Activated CD8-positive, alpha-beta memory T cell treated with anti-CD3 and anti-CD28 coated beads for 24 hours (primary cell): ENCODE results near the gene C1QTNF5.

Experiments
- DNase-seq: peaks from one replicate; pipeline ENCODE4 v3.0.0-alpha.2; 2020

C1QTNF5 gene

DNA sequence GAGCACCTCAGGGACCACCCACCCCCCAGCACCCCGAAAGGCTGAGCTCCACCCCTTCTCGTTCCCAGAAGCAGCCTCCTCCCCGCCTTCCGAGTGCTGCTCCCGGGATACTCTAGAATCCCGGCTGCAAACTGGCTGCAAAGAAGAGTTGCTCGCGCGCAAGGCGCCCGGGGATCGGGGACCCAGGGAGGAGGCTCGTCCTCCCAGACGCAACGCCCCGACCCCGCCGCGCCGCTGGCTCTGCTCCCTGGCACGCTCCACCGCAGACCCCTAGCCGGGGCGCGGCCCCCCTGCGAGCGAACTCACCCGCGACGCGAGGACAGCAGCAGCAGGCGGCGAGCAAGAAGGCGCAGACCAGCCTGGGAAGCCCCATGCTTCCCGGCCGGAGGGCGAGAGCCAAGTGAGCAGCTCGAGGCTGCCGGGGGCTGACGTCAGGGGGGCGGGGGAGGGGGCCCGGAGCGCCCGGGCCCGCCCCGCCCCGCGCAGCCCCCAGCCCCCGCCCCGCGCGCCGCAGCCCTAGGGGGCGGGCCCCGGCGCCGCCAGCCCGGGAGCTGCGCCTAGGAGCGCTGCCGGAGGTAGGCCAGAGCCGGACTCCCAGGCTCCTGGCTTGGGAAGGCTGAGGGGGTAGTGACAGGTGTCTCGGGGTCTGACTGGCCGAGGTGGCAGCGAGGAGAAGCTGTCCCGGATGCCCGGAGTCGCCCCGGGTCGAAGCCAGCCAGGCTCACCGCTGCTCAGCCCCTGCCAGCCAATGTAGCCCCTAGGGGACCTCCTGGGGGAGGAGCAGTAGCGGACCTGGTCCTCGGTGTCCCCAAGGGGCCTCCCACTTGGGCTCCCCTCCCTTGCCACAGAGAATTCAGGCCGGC, 23.7 kb downstream of the C1QTNF5 start, which contains the start of gene MCAM:
Gene MCAM, minus strand, starts transcription at position 402 of the 863 bp plus-strand sequence. Its CDS starts 29 bp downstream, at position 373.
- DNase-seq: peak; percentile 64

DNA sequence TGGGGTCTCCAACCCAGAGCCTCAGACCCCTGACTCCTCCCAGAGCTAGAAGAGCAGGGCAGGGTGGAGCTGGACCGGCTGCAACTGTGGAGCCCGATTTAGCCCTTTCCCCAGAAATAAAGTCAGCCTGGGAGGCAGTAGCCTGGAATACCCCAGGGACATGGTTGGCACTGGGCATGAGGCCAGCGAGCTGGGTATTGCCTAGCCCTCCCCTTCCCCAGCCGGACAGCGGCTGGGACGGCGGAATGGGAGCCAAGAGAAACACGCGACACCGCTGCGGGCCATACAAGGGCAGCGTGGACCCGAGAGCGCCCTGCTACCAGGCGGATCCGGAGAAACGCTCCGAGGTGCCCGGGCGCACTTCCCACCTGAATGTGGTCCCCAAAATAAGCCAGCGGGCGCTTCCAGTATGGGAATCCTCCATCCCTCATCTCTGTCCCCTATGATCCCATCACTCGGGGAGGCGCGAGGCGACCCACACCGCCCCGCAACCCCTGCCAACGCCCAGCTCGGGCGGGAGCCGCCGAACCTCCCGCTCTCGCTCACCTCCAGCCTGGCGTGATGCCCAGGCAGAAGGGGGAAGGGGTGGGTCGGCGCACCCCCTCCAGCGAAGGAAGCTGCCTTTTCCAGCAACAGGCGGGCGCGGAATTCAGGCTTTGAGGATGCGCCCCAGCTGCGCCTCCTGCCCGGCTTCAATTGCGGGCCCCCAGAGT, 24.5 kb downstream of the C1QTNF5 start:
- DNase-seq: peak; percentile 65

DNA sequence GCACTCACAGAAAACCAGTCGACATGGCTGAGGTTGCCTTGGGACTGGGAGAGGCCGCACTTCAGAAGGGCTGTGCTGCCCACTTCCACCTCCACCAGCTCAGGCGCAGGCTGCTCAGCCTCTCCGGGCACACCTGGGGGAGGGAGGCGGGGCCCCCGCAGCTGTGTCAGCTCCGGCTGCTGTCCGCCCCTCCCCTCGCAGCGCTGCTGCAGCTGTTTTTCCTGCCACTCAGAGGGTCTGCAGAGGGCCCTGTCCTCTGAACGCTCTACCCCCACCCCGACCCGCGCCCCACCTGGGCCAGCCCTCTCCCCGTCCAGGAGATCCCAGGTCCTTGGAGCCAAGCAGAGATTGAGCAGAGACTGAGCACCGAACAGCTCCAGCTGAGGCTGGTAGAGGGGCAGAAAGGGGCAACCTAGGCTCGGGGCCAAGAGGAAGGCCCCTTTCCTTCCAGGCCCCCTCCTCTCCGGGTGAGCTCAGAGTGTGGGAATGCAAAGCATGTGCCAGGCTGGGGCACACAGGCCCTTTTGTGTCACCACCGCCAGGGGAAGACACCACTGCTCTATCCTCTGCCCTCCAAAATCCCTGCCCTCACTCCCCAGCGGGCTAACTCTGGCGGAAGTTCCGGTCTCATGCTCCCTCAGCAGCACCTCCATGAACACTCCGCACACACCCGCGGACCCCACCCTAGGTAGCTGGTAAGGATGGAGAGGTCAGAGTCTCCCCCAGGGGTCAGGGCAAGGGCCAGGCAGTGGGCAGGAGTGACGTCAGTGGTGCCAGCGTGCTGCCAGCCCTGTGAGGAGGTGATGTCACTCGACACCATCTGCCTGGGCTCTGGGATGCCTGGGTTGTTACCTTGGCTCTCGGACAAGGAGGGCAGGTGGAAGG, 25.3 kb downstream of the C1QTNF5 start:
- peak; percentile 78 for DNase-seq

DNA sequence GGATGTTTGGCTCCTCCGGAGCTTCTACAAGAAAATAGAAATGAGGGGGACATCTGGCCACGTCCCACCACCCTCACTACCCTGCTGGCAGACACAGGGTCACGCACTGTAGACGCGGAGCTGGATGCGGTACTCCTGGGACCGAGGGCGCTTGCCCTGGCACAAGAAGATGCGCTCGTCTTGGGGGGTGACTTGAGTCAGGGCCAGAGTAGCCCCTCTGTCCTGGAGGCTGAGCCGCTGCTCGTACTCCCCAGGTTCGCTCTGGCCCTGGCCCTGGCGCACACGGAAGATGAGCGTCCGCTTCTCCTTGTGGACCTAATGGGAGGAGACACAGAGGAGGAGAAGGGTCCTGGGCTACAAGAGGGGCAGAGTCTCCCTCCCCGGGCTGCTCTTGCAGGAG, 26.0 kb downstream of the C1QTNF5 start:
- no peak for DNase-seq

DNA sequence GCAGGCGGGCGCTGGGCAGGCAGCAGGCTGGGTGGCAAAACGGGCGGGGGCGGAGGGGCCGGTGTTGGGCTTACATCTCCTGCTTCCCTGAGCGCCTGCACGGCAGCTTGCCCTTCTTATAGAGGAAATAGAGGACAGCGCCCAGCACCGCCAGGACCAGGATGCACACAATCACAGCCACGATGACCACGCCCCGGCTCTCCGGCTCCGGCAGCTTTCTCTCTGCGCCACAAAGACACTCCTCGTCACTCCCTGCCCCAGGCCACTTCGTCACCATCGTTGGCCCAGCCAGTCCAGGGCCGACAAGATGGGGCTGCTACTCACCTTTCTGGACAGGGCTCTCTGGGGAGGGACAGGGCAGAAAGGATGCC, 30.0 kb downstream of the C1QTNF5 start:
- DNase-seq: no peak

DNA sequence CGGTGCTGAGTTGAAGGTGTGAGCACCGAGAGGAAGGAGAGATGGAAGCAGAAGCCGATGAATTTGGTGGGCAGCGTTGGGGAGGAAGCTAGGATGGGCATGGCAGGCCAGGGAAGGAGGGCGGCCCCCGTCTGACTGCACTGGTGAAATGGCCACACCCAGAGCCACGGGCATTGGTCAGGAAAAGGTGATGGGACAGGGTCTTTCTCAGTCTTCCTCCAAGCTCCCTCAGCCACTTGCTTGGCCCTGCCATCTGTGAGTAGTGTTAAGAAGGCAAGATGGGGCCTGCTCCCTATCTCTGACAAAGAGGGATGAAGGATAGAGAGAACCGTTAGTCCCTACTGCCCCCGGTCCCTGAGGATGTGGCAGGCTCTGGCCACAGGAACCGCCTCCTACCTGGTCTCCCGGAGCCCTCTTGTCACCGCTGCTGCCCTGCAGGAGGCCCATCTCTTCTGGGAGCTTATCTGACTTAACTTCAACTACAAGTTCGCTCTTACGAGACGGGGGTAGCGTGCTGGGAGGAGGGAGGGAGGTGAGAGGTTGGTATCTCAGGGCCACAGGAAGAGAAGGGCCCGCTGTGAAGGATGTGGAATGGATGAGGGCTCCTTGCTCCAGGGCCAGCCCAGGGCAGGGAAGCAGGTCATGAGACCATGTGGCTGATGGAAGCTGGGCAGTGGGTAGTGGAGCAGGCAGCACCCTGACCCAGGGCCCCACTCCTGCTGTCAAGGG, 30.6 kb downstream of the C1QTNF5 start:
- no peak for DNase-seq

DNA sequence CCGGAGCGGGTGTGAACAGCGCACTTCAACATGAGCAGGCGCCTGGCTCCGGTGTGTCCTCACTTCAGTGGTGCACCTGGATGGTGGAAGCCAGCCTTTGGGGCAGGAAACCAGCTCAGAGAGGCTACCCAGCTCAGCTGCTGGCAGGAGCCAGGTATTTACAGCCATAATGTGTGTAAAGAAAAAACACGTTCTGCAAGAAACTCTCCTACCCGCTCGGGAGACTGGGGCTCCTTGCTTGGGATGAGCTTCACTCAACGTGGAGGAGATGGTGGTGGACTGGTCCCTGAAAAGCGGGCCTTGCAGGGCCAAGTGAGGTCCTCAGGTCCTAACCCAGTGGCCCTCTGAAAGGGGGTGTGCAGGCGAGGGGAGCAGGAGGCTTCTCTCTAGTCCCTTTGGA, 31.3 kb downstream of the C1QTNF5 start:
- DNase-seq: no peak

DNA sequence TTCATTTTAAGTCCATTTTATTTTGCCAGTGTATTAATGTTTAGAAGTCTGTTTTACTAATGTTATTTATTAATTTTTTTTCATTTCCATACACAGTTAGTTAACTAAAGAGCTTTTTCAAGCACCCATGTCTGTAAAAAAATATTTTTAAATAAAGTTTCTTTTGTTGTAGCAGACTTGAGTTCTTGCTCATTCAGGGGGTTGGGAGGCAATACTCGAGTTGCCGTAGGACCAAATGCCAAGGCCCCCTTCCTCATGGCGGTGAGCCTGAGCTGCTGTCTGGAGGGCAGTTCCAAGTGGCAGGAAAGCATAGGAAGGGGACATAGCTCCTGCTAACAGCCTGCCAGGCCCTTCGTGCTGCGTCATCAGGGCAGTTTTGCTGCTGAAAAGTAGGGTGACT, 32.7 kb downstream of the C1QTNF5 start:
- DNase-seq: no peak

DNA sequence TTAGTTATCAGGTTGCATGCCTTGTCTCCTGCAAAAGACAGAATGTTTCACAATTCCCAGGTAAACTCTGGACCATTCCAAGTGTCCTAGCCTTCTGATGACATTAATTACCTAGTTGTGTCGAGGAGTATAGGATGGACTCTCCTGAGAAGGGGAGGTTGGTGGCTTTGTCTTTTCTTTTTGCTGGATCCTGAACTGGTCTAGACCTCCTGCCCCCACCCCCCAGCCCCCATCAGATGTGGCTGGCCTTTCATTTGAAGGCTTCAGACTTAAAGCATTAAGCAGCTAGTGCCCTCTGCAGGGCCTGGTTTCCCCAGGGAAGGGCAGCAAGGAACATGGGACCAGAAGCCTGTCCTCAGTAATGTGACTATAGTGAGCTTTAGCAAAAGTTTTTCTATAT, 33.5 kb downstream of the C1QTNF5 start:
- DNase-seq: no peak

DNA sequence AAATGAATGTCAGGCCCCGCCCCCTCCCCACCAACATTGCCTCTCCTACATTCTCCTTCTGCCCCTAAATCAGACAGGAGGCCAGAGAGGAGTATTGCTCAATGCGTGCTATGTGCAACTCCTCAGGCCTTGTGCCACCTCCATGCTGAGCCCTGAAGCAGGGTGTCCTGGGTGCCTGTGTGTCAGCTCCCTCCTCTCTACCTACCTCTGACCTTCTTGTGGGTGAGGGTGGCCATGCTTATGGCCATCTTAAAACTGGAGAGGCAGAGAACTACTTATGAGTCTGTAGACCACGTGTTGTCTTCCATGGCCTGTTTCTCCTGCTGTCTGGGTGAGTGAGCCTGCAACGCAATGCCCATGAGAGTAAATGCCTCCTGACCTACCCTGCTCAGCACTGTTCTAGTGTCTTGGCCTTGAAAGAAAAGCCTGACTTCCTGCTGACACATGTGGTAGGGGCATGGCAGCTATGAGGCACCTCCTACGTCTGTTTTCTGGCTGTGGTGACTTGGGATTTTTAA, 34.3 kb downstream of the C1QTNF5 start:
- DNase-seq: peak; percentile 73

DNA sequence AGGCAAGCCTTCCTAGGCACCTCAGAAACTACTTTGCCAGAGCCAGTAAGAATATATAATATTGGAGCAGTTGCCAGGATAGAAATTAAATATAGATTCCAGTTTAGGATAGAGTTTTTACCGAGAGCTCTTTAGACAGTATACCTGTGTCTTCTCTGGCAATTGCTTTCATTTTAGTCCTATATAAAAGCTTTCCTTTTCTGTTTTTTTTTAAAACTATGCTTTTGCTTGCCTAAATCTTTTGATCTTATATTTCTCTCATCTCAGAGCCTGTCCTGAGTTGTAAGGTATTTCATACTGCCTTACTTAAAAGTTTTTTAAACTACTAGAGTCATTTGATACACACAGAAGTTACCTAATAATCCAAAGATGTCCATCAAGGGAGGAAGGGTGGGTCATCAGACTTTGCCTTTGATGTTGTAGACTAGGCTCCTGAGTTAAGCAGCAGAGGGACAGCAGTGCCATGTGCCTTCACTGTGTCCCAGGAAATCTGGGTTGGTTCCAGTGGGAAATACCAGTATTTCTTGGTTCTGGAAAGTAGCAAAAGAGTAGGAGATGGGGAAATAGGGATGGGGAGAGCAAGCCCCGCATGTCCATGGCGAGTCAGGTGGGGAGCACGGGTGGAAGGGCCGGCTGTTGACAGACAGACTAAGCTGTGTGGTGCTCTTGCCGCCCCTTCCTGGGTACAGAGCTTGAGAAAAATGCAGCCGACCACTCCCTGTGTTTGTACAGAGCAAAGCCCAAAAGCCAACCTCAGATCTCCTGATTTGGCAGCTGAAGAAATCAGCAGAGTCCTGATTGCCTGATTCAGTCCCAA, 34.9 kb downstream of the C1QTNF5 start:
- DNase-seq: no peak

DNA sequence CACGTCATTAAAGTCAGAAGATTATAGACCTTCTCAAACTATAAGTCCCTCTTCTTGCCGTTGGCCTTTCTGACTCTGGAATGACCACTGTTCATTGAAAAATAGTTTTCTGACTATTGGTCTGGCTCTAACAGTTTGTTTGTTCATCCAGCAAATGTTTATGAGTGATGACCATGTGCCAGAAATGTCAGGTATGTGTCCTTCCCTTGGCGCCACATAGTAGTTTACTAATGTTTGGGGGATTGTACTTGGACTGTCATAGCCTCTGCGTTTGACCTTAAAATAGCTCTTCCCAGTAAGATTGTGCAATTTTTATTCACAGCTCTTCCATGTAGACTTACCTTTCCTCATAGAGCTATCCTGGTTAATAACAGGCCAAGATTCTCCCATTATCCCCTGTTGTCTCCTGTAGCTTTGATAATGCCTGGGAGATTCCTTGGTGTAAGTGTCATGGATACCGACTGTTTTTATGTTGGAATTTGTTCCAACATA, 37.4 kb downstream of the C1QTNF5 start:
- DNase-seq: no peak

DNA sequence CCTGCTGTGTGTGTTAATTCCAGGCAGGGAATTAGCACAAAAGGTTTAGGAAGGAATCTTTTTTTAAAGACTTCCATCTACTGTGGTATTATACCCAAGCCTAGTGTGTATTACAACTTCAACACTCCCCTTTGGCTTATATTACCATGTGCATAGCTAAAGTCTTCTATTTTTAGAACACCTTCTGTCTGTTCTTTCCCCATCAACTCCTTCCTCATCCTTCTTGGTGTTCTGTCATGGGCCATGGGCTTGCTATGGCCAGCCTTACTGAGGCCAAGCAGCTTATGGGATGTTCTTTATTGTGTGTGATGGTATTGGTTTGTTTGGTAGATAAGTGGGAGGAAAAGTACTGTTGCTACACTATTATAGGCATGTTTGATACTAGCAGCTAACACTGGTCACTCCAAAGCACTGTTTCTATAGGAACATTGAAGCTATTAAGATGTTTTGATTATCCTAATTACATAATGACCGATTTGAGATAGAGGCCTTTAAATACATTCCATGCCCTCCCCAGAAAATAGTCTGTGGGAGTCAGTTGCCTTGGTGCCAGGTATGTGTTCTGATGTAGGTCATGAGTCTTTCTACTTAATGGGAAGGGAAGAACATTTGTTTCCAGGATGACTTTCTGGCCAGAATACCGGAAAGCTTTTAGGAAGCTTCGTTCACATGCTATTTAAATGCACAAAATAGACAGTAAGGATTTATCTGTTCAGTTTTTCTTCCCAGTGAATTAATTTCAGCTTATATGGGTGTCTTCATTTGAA, 40.3 kb downstream of the C1QTNF5 start:
- no peak for DNase-seq

DNA sequence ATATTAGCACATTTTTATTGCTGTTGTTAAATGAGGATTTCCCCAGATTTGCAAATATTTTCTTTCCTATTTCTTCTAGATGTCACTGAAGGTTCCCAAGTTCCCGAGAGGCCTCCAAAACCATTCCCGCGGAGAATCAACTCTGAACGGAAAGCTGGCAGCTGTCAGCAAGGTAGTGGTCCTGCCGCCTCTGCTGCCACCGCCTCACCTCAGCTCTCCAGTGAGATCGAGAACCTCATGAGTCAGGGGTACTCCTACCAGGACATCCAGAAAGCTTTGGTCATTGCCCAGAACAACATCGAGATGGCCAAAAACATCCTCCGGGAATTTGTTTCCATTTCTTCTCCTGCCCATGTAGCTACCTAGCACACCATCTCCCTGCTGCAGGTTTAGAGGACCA, 41.3 kb downstream of the C1QTNF5 start:
- DNase-seq: no peak

DNA sequence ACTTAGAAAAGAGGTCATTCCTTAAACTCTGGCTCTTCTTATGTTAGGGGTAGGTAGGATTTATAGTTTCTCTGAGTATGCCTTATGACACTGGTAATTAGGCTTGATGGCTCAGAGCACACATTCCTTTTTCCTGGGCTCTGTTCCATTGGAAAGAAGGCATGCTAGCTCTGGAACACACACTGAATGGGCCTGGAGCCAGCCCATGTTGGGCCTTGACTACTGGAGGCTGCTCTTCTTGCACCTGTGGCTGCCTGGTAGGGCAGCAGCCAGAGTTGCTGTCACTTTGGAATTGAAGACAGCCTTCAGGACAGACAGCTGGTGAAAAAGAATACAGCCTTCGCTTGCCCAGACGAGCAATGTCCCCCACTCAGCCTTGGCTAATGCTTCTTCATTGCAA, 42.0 kb downstream of the C1QTNF5 start:
- DNase-seq: no peak

DNA sequence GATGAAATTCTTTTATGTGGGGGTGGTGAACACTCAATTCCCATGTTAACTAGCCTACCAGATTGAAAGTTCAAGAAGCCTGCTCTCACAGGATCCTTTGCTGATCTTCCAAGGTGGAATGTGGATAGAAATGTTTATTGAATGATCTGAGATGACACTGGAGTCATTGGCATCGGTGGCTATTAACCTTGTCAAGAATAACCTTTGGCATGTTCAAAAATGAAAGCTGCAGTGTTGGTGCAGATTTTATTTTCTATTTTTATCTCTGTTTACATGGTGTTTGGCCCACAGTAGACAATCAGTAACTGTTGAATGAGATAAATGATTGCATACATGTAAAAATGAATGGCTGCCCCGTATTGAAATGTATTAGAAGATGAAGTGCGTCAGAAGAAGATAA, 42.7 kb downstream of the C1QTNF5 start:
- no peak for DNase-seq

DNA sequence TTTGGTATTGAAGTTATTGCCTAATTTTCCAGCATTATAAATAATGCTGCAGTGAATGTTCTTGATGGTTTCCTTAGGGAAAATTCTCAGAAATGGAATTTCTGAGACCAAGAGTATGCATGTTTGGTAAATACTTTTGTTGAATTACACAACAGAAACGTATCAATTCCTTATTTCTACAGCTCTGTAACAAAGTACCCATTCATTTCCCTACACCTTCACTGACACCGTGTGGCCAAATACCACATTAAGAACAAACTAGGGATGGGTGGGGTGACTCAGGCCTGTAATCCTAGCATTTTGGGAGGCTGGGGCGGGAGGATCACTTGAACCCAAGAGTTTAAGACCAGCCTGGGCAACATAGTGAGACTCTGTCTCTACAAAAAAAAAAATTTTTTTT, 45.5 kb downstream of the C1QTNF5 start:
- no peak for DNase-seq

DNA sequence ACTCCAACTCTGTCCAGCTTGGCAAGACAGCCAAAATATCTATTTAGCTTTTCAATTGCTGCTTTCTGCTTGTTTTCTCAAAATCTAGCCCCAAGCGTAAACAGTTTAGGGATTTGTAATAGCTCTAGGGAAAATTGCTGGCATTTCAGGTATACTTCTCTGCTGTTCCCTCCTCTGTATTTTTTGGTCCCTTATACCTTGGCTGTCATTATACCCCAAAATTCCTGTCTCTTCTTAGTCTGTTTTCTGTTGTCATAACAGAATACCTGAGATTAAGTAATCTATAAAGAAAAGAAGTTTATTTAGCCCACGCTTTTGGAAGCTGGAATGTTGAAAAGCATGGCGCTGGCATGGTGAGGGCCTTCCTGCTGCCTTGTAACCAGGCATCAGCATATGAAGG, 47.2 kb downstream of the C1QTNF5 start:
- DNase-seq: no peak

DNA sequence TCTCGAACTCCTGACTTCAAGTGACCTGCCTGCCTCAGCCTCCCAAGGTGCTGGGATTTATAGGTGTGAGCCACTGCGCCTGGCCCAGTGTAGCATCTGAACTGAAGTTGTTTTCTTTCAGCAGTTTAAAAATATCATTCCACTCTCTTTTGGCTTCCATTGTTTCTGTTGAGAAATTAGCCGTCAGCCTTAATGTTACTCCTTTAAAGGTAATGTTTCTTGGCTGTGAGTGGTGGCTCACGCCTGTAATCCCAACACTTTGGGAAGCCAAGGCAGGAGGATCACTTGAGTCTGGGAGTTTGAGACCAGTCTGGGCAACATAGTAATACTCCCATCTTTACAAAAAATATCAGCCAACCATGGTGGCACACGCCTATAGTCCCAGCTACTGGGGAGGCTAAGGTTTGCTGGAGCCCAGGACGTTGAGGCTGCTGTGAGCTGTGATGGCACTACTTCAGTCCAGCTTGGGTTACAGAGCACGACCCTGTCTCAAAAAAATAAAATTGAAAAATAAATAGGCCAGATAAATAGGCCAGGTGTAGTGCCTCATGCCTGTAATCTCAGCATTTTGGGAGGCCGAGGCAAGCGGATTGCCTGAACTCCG, 49.7 kb downstream of the C1QTNF5 start:
- DNase-seq: no peak
